Mononuclear cell (primary cell): ENCODE results near the gene IFITM5. TPM values are rescaled to one million over a fixed set of nuclear protein-coding genes. Genes with fewer than 3 reads are reported as not detected.
"Not testable (repeated sequence)": the region's sequence is repeated elsewhere in the genome, so short reads cannot be mapped to it uniquely, and the experiment has no call there.

Source experiments
- H3K27me3 ChIP-seq: 2 replicates; pipeline ENCODE4 v1.6.0; 2011; ENCODE audit warnings: low read length, control low read depth; ENCODE audit not compliant: insufficient read depth
- H3K4me1 ChIP-seq: 2 replicates; pipeline ENCODE4 v1.5.1; 2011; ENCODE audit warnings: mild to moderate bottlenecking, low read length, control low read depth; ENCODE audit not compliant: insufficient read depth
- H3K4me3 ChIP-seq: 2 replicates; pipeline ENCODE4 v1.5.1; 2011; ENCODE audit warnings: mild to moderate bottlenecking, low read length, moderate library complexity
- H3K9me3 ChIP-seq: 2 replicates; pipeline ENCODE4 v1.5.1; 2011; ENCODE audit warnings: low read depth, mild to moderate bottlenecking, control low read depth, low read length
- total RNA-seq: library from RNA; depleted of rRNA; stranded (reverse); fragments of >200 nt; gene quantifications from one replicate; pipeline ENCODE4 v1.2.3, GENCODE V29; 2012

The IFITM5 gene
- total RNA-seq: not detected

DNA sequence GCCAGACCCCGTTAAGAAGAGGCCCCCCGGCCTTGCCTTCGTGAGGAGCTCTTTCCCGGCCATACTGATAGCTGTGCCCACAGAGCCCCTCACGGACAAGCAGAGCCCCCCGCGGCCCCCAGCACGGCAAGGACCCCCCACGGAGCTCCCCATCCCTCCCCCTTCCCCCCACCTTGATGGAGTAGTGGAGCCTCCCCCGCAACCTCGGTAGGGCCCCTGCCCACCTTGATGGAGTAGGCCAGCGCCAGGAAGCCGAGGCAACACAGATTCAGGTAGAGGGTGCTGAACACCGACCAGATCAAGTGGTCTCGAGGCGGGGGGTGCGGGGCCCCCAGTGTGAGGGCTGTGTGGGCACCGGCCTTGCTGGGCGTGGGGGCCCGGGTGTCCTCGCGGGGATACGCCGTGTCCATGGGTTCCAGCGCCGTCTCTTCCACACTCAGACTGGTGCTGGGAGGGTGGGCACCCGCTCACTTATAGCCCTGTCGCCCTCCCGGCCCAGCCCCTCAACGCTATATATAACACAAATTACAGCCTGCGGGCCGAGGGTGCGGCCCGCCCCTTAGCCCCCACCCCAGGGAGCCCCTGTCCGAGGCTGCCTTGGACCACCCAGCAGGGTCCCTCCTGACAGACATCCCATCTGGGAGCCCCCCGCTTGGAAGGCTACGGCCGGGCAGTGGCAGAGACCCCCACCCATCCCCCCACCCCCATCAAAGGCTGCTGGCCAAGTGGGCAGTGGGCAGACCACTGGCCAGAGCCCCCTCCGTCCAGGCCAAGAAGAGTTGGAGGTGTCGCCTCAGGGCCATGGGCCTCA lies at the start of gene IFITM5:
Gene IFITM5, minus strand, starts transcription at position 446 of the 811 bp plus-strand sequence. Its CDS starts 36 bp downstream, at position 410.
- peaks cover 32% of the 10 kb centered on the region for H3K4me1 ChIP-seq
- no peaks in the 10 kb centered on the region for H3K27me3 ChIP-seq
- H3K4me3 ChIP-seq: no peak within 1 kb of the TSS
- no peaks in the 10 kb centered on the region for H3K9me3 ChIP-seq

DNA sequence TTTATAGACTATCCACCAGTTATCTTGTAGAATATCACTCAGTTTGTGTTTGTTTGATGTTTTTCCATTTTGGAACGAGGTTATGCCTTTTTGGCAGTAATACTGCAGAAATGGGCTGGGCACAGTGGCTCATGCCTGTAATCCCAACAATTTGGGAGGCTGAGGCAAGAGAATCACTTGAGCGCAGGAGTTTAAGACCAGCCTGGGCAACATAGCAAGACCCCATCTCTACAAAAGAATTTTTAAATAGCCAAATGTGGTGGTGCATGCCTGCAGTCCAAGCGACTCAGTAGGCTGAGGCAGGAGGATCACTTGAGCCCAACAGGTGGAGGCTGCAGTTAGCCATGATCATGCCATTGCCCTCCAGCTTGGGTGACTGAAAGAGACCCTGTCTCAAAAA lies 47.2 kb upstream of the IFITM5 start:
- Histone ChIP-seq H3K4me1 (peaks cover 19% of the 10 kb centered on the region), H3K9me3 (no peaks in the 10 kb centered on the region), H3K4me3 (no peak overlapping the region), H3K27me3 (no peaks in the 10 kb centered on the region)

DNA sequence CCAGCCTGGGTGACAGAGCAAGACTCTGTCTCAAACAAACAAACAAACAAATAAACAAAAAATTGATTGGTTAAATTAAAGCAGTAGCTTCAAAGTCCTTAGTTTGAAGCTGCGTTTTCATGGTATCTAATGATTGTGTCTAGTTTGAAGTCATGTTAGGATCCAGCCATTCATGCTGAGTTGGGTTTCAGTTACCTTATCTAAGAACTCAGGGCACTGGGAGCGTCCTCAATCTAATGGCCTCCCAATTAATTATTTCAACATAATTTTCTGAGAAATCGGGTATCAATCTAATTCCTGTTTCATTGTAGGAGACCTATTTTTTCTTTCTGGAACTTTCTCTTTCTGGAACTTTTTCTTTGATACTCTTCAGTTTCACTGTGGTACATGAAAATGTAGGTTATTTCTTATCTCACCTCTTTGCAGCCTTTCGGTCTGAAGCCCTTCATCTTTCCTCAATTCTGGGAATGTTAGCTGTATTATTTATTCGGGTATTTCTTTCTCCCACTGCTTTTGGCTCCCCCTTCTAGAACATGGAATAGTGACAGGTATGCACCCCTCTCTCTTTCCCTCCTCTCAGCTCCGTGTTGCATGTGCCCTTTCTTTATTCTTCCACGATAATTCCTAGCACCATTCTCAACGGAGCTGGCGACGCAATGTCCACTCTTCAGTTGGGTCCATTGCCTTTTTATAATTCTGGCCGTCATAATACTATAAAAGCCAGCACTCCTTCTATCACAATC lies 45.7 kb upstream of the IFITM5 start:
- Histone ChIP-seq H3K4me1 (peaks cover 6% of the 10 kb centered on the region), H3K4me3 (no peak overlapping the region), H3K9me3 (no peaks in the 10 kb centered on the region), H3K27me3 (no peaks in the 10 kb centered on the region)

- Histone ChIP-seq H3K27me3 (no peaks in the 10 kb centered on the region), H3K4me3 (no peak overlapping the region), H3K9me3 (no peaks in the 10 kb centered on the region), H3K4me1 (peaks cover 6% of the 10 kb centered on the region)
Measured at GRCh38 chr11:342328-342727, 43.0 kb upstream of the IFITM5 start.

DNA sequence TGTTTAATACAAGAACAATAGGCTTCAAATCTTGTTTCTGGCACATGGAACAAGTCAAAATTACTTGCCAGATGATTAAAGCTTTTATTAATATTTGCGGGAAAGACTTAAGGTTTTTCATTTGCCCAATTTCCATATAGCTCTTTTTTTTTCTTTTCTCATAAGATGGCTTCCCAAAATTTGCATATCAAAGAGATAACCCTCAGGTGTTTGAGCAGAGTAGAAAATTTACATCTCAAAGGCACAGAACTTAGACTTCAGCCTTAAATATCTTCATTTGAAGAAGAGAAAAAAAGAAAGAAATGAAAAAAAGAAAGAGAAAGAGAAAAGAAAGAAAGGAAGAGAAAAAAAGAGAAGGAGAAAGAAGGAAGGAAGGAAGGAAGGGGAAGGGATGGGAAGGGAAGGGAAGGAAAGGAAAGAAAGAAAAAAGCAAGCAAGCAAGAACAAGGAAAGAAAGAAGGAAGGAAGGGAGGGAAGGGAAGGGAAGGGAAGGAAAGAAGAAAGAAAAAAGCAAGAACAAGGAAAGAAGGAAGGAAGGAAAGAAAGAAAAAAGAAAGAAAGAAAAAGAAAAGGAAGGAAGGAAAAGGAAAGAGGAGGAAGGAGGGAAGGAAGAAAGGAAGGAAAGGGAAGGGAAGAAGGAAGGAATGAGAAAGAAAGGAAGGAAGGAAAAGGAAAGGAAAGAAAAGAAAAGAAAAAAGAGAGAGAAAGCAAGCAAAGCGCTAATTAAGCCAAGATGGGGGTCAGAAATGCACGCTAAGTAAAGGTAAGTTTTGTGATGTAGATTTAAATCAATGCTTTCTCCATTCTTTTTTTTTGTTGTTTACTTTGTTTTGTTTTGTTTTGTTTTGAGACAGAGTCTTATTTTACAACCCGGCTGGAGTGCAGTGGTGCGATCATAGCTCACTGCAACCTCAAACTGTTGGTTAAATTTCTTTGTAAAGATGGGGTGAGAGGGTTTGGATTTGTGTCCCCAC lies 41.5 kb upstream of the IFITM5 start:
- no peaks in the 10 kb centered on the region for H3K9me3 ChIP-seq

DNA sequence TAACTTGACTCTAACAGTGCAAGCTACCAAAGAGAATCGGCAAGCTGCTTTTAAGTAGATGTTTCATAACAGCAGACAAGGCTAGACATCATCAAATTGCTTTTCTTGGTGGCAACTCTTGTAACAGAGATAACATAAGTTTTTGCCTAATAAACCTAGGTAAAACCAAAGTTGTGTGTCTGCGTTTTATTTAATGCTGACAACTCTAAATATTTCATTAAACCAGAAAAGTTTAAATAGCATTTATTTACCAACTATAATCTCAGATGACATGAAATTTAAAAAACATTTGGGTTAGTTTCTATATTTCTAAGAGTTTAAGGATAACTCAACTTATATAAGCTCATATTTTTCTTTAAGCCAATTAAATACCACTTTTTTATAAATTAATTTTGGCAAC lies 40.6 kb upstream of the IFITM5 start:
- no peaks in the 10 kb centered on the region for H3K9me3 ChIP-seq

More for the DNA sequence above, 41.5 kb upstream of the IFITM5 start:
- H3K27me3 ChIP-seq: no peaks in the 10 kb centered on the region
- no peak overlapping the region for H3K4me3 ChIP-seq
- H3K4me1 ChIP-seq: peaks cover 16% of the 10 kb centered on the region

GRCh38 chr11:337711-338110 lies 38.4 kb upstream of the IFITM5 start:
- Histone ChIP-seq H3K4me1 (peaks cover 23% of the 10 kb centered on the region), H3K9me3 (no peaks in the 10 kb centered on the region), H3K27me3 (no peaks in the 10 kb centered on the region), H3K4me3 (no peak overlapping the region)

More for the DNA sequence above, 40.6 kb upstream of the IFITM5 start:
- H3K27me3 ChIP-seq: no peaks in the 10 kb centered on the region
- no peak overlapping the region for H3K4me3 ChIP-seq
- peaks cover 23% of the 10 kb centered on the region for H3K4me1 ChIP-seq

DNA sequence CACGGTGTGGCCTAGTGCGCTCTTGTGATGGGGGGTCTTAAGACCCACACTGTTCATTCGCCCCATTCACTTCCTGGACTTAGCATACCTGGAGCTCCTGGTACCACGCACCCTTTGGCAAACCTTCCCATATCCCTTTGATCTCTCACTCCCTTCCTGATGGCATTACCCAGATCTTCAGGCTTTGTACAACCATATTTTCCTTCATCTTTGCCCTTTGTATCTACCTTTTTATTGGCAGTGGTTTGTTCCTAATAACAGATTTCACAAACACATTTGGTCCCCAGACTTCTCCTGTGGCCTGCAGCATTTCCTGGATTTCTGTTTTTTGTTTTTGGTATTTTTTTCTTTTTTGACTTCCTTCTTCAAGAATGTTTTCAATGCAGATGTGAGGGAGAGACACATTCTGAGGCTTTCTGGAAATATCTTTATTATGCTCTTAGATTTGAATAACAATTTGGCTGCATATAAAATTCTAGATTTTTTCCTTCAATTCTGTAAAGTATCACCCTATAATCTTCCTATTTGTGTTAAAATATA lies 37.4 kb upstream of the IFITM5 start:
- Histone ChIP-seq H3K9me3 (no peaks in the 10 kb centered on the region), H3K4me1 (peaks cover 22% of the 10 kb centered on the region), H3K27me3 (no peaks in the 10 kb centered on the region), H3K4me3 (no peak overlapping the region)

GRCh38 chr11:335779-336658 lies 36.7 kb upstream of the IFITM5 start:
- H3K9me3 ChIP-seq: no peaks in the 10 kb centered on the region
- peaks cover 25% of the 10 kb centered on the region for H3K4me1 ChIP-seq
- H3K27me3 ChIP-seq: no peaks in the 10 kb centered on the region
- H3K4me3 ChIP-seq: no peak overlapping the region

DNA sequence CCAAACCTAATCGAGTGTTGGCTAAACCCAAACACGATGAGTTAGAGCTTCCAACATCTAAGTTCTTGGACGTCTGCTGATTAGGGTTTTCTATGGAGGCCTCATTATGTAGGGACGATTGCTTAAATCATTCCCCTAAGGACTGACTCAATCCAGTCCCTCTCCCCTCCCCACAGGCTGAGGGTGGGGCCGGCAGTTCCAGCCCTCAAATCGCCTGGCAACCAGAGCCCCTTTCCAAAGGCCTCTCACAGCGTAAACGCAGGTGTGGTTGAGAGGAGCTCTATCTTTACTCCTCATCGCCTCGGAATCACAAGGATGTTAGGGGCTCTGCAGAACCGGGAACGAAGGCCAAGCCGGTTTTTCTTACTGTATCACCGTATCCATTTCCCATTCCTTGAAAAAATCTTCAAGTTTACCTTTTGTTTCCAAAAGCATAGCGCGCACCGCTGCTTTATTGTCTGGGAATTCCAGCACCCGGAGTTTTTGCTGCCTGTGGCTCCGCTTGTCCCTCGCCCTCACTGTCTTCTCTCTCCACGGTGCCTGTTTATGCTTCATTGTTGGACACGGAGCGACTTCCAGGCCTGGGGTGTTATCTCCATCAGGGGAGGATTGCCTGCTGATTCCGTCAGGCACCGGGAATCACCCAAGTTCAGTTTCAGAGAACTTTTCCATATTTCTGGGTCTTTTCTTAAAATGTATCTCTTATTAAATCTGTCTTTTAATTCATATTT lies 35.1 kb upstream of the IFITM5 start:
- no peaks in the 10 kb centered on the region for H3K9me3 ChIP-seq
- H3K4me1 ChIP-seq: peaks cover 41% of the 10 kb centered on the region
- no peak overlapping the region for H3K4me3 ChIP-seq
- no peaks in the 10 kb centered on the region for H3K27me3 ChIP-seq

DNA sequence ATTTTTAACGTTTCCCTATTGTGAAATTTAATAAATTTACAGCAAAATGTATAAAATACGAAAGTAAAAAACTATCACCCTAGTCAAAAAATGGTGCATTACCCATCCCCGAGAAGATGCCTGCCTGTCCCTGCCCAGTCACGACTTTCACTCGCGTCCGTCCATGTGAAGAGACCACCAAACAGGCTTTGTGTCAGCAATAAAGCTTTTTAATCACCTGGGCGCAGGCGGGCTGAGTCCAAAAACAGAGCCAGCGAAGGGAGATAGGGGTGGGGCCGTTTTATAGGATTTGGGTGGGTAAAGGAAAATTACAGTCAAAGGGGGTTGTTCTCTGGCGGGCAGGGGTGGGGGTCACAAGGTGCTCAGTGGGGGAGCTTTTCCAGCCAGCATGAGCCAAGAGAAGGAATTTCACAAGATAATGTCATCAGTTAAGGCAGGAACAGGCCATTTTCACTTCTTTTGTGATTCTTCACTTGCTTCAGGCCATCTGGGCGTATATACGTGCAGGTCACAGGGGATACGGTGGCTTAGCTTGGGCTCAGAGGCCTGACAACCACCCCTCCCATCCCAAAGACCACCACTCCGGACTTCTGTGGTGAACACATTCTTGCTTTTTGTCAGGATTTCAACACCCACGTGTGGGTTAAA lies 34.4 kb upstream of the IFITM5 start:
- not testable (repeated sequence) for H3K9me3 ChIP-seq, H3K4me3 ChIP-seq, H3K27me3 ChIP-seq
- peaks cover 45% of the 10 kb centered on the region for H3K4me1 ChIP-seq

GRCh38 chr11:332651-333480 lies 33.5 kb upstream of the IFITM5 start:
- no peaks in the 10 kb centered on the region for H3K27me3 ChIP-seq
- no peak overlapping the region for H3K4me3 ChIP-seq
- H3K9me3 ChIP-seq: no peaks in the 10 kb centered on the region
- peaks cover 50% of the 10 kb centered on the region for H3K4me1 ChIP-seq
